ENCODE measurements around the gene VWA1.
A peak's percentile ranks its signal among the peaks of the same experiment; 100 is the strongest.
"Not testable (repeated sequence)": the region's sequence is repeated elsewhere in the genome, so short reads cannot be mapped to it uniquely, and the experiment has no call there.

VWA1 gene

GRCh38 chr1:1424707-1425106 lies 10.8 kb upstream of the VWA1 start:
- no peak for FAIRE-seq

- no peak for FAIRE-seq
Observed at GRCh38 chr1:1425426-1425752, 10.1 kb upstream of the VWA1 start.

GRCh38 chr1:1425753-1426495 lies 9.6 kb upstream of the VWA1 start:
- FAIRE-seq, result no peak

GRCh38 chr1:1426496-1427105 lies 8.9 kb upstream of the VWA1 start:
- FAIRE-seq, result no peak

DNA sequence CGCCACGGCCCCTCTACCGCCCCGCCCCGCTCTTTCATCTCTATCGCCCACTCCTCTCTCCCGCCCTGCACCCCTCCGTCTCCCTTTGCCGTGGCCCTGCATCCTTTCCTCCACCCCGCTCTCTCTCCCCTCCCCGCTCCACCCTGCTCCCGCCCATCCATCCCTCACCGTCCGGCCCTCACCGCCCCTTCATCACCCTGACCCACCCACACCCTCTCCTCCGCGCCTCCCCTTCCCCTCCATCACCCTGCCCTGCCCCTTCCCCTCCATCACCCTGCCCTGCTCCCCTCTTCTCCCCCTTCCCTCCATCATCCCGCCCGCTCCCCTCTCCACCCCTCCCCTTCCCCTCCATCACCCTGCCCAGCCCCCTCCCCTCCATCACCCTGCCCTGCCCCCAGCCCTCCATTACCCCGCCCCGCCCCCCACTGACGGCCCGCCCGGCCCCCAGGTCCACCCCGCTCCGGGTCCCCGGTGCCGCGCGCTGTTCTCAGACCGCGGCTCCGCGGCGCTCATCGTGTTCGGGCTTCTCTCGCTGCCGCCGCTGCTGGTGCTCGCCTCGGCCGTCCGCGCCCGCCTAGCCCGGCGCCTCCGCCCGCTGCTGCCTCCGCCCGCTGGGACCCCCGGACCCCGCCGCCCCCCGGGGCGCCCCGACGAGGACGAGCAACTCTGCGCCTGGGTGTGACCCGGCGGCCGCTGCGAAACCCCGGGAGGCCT lies 8.2 kb upstream of the VWA1 start:
- FAIRE-seq, result no peak

DNA sequence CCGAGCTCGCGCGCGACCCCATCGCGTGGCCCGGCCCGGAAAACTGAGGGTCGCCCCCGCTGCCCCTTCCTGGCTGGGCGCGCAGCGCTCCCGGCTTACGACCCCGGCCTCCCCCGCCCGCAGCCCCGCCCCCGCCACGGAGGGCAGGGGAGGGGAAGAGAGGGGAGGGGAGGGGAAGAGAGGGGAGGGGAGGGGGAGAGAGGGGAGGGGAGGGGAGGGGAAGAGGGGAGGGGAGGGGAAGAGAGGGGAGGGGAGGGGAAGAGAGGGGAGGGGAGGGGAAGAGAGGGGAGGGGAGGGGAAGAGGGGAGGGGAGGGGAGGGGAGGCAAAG lies 7.7 kb upstream of the VWA1 start:
- no peak for FAIRE-seq

DNA sequence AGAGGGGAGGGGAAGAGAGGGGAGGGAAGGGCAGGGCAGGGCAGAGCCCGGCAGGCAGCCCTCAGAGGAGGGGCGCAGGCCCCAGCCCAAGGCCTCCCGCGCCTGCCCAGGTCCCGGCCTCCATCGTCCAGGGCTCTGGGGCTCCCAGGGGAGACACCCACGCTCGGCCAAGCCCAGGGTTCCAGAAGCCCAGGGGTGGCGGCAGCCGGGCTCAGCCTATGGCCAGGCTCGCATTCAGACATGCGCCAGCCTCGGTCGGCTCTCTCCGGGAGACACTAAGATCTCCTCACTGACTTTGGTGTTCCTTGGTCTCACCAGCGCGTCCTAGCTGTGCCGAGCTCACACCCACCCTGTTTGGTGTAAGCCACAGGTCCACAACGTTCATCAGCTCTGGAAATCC lies 7.3 kb upstream of the VWA1 start:
- FAIRE-seq, result no peak

DNA sequence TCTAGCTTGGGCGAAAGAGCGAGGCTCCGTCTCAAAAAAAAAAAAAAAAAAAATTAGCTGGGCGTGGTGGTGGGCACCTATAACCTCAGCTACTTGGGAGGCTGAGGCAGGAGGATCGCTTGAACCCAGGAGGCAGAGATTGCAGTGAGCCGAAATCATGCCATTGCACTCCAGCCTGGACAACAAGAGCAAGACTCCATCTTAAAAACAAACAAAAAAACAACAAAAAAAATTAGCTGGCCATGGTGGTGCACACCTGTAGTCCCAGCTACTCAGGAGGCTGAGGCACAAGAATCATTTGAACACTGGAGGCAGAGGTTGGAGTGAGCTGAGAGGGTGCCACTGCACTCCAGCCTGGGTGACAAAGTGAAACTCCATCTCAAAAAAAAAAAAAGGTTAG lies 6.5 kb upstream of the VWA1 start:
- not testable (repeated sequence) for FAIRE-seq

DNA sequence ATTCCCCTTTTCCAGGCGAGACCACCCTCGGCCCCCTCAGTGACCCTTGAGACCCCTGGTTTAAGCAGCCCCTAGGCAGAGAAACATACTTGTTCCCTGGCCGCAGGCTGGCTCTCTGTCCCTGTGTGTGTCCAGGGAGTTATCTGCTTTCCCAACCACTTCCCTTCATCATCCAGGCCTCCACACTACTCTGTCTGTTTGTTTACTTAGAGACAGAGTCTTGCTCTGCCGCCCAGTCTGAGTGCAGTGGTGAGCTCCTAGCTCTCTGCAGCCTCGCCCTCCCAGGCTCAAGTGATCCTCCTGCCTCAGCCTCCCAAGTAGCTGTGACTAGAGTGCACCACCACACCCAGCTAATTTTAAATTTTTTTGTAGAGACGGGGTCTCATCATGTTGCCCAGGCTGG lies 5.8 kb upstream of the VWA1 start:
- FAIRE-seq, result no peak

- FAIRE-seq, result peak; percentile 85
Observed at GRCh38 chr1:1430114-1430982, 5.1 kb upstream of the VWA1 start.

DNA sequence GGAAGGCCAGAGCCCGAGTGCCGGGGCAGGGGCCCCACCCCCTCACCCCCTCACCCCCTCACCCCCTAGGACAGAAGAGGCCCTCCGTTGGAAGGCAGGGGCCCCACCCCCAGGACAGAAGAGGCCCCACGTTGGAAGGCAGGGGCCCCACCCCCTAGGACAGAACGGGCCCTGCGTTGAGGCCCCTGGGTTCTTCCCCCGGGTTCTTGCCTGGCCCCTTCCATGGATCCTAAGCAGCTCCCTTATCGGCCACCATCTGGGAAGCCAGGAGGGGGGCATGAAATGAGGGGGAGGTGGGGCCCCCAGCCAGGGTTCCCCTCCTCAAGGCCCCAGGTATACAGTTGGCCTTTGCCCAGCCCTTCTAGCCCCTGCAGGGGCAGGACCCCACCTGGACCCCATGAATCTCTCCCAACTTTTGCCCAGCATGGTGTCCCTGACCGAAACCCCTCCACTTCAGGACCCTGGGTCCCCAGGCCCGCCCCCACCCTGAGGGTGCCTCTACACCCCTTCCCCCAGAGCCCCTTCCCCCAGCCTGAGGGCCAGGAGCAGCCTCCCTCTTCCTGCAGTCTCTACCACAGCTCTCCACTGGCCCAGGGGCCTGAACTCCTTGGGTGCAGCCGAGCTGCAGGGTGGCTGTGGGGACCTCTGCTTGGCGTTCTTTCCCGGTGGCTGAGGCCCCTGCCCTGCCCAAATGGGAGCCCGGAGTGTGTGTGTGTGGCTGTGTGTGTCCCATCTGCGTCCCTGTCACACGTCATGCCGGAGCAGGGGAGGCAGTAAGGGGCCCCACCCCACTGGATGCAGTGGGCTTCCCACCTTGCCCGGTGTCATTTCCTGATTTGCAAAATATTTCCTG lies 4.3 kb upstream of the VWA1 start:
- FAIRE-seq, result no peak

GRCh38 chr1:1431845-1432273 lies 3.6 kb upstream of the VWA1 start:
- FAIRE-seq, result no peak

DNA sequence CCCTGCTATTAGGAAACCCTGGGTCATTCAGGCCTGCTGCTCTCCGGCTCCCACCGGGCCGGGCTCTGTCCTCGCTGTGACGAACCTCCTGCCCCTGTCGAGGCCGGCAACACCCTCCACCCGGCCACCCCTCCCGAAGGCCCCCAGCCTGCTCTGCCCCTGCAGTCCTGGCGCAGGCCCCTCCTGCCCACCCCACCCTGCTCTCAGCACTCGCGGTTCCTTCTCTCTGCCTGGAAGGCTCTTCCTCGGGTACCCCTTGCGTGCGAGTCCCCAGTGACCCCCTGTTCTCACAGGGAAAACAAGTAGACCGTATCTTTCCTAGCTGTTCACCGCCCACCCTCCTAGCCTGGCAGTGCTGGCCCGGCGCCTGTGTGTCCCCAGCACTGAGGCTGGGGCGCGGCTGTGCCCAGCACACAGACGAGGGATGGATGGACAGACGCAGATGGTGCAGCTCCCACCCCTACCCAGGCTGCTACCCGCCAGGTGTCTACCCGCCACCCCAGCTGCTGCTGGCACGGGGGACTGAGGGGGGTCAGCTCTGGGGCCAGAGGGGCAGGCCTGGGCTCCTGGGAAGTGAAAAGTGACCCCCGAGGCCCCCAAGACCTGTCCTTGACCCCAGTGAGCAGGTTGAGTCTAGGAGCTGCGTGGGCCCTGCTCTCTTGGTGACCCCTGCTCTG lies 3.1 kb upstream of the VWA1 start:
- FAIRE-seq, result no peak

DNA sequence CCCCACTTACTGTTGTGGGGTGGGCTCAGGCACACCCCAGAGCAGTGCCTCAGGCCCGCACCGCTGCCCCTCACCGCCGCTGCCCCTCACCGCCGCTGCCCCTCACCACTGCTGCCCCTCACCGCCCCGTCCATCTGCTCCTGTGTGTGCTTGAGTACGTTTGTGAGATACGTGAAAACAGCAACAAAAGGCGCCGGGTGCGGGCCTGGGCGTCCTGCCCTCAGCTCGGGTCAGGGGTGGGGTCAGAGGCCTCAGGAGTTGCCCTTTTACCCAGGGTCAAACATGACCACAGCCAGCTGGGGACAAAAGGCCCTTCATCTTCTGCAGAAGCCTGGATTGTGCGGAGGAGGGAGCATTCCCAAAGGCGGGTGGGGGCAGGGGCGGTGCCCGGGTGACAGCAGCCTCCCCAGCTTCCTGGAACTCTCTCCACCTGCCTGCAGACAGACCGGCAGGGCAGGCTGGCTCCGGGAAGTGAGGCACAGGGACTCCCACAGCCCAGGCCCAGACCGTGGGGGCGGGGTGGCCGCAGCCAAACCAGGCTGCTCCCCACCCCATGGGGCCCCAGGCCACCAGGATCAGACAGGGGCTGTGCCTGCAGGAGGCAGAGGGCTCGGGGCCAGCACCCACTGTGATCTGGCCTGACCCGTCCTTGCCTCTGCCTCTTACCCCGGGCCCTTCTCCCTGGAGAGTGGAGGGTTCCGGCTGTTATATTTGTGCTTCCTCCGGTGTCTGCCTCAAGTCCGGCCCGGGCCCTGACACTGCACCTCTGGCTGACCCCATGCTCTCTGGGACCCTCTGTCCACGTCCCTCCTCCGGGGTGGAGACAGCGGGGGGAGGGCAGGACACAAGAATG lies 2.3 kb upstream of the VWA1 start:
- FAIRE-seq, result no peak

- no peak for FAIRE-seq
Observed at GRCh38 chr1:1433804-1434130, 1.7 kb upstream of the VWA1 start.

DNA sequence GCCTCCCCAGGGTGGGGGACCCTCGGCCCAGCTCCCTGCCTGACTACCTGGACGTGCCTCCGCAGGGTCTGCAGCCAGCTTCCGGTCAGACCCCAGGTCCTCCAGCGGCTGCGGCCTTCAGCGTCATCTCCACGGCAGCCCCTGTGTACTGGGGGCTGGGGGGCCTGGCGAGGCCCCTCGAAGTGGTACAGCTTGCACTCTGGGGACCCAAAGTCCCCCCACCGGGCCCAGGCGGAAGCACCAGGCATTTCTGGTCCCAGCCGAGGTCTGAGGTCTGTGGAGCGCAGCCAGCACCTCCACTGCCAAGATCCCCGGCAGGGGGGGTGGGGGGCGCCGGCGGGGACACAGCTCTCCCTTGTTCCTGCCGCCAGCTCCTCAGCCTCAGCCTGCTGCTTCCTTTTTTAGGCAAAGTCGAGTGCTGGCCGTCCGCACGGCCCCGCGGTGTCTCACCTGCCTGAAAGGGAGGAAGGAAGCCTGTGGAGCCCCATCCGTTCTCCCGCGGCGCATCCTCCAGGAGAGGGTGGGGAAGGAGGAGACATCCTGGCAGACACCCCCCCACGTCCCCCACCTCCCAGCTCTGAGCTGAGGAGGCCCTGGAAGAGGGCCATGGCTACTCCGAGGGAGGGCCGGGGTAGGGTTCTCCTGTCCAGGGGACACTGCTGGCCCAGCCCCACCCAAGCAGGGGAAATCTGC lies 1.2 kb upstream of the VWA1 start:
- FAIRE-seq, result no peak

DNA sequence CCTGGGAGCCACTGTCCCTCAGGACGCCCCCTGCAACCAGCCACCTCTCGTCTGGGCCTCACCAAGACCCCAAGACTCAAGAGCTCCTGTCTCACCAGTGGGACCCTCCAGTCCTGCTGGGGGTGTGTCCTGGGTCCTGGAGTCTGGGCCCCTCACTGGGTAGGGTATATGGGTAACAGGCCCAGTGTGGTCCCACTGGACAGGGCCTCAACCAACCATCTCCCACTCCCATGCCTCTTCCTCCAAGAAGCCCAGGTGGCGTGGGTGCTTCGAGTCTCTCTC lies 725 bp upstream of the VWA1 start:
- no peak for FAIRE-seq

- FAIRE-seq, result no peak
Observed at GRCh38 chr1:1435911-1436629, 580 bp downstream of the VWA1 start.

- FAIRE-seq, result no peak
Observed at GRCh38 chr1:1436630-1437032, 1.1 kb downstream of the VWA1 start.

Data from islet of Langerhans (tissue), 1 donor.